GM19455 (cell line): ENCODE measurements around the gene KLRK1.
A peak's percentile ranks its signal among the peaks of the same experiment; 100 is the strongest.
"Not testable (repeated sequence)": the region's sequence is repeated elsewhere in the genome, so short reads cannot be mapped to it uniquely, and the experiment has no call there.

Experiments
- ATAC-seq: cut with Tn5 transposase; IDR thresholded peaks from one replicate; pipeline ENCODE4 v1.9.1; 2021; ENCODE audit not compliant: unreplicated experiment

The KLRK1 gene

GRCh38 chr12:10389904-10390303, at the start of gene KLRK1:
KLRK1 (minus strand) TSS chr12:10390041; CDS start chr12:10388810, 1,231 bp downstream.
- no peak for ATAC-seq

- ATAC-seq, result not testable (repeated sequence)
Observed at GRCh38 chr12:10437601-10438000, 47.8 kb upstream of the KLRK1 start.

GRCh38 chr12:10435816-10436215, 46.0 kb upstream of the KLRK1 start, which contains the start of gene KLRC2:
KLRC2 (minus strand) TSS chr12:10436010; CDS start chr12:10435986, 24 bp downstream.
- not testable (repeated sequence) for ATAC-seq

- not testable (repeated sequence) for ATAC-seq
Observed at GRCh38 chr12:10430623-10431022, 40.8 kb upstream of the KLRK1 start.

- ATAC-seq, result not testable (repeated sequence)
Observed at GRCh38 chr12:10425938-10426337, 36.1 kb upstream of the KLRK1 start.

- not testable (repeated sequence) for ATAC-seq
Observed at GRCh38 chr12:10424260-10424899, 34.5 kb upstream of the KLRK1 start.

GRCh38 chr12:10422159-10422558, 32.3 kb upstream of the KLRK1 start:
- ATAC-seq, result not testable (repeated sequence)

GRCh38 chr12:10420334-10420733, 30.5 kb upstream of the KLRK1 start, which contains the start of gene KLRC3:
KLRC3 (minus strand) TSS chr12:10420595; CDS start chr12:10420550, 45 bp downstream.
- ATAC-seq, result not testable (repeated sequence)

- no peak for ATAC-seq
Observed at GRCh38 chr12:10409392-10409791, 19.6 kb upstream of the KLRK1 start, which contains the start of gene KLRC4. KLRC4 (minus strand) TSS chr12:10409757; CDS start chr12:10409575, 182 bp downstream.

- ATAC-seq, result no peak
Observed at GRCh38 chr12:10408842-10409241, 19.0 kb upstream of the KLRK1 start.

- ATAC-seq, result no peak
Observed at GRCh38 chr12:10406725-10407124, 16.9 kb upstream of the KLRK1 start.

- ATAC-seq, result no peak
Observed at GRCh38 chr12:10405294-10405693, 15.5 kb upstream of the KLRK1 start.

GRCh38 chr12:10404798-10405197, 15.0 kb upstream of the KLRK1 start:
- ATAC-seq, result no peak

- no peak for ATAC-seq
Observed at GRCh38 chr12:10400829-10401228, 11.0 kb upstream of the KLRK1 start.

GRCh38 chr12:10398168-10398567, 8.3 kb upstream of the KLRK1 start:
- ATAC-seq, result no peak

- ATAC-seq, result no peak
Observed at GRCh38 chr12:10397296-10397695, 7.5 kb upstream of the KLRK1 start.

- ATAC-seq, result not testable (repeated sequence)
Observed at GRCh38 chr12:10396176-10396575, 6.3 kb upstream of the KLRK1 start.

GRCh38 chr12:10395390-10395998, 5.7 kb upstream of the KLRK1 start:
- peak; percentile 67 for ATAC-seq

- ATAC-seq, result not testable (repeated sequence)
Observed at GRCh38 chr12:10394531-10395152, 4.8 kb upstream of the KLRK1 start.

- no peak for ATAC-seq
Observed at GRCh38 chr12:10393291-10393690, 3.5 kb upstream of the KLRK1 start.

- ATAC-seq, result peak; percentile 55
Observed at GRCh38 chr12:10392394-10392930, 2.6 kb upstream of the KLRK1 start.
